ENCODE data around the gene OSBPL7. TPM values are rescaled to one million over a fixed set of nuclear protein-coding genes. Genes with fewer than 3 reads are reported as not detected.

OSBPL7 gene
- total and polyA plus RNA-seq, 2 donors (not counting 3 experiments of a cell fraction or from before 2014, with no cell fraction given) = 16.2 to 29.1 TPM

DNA sequence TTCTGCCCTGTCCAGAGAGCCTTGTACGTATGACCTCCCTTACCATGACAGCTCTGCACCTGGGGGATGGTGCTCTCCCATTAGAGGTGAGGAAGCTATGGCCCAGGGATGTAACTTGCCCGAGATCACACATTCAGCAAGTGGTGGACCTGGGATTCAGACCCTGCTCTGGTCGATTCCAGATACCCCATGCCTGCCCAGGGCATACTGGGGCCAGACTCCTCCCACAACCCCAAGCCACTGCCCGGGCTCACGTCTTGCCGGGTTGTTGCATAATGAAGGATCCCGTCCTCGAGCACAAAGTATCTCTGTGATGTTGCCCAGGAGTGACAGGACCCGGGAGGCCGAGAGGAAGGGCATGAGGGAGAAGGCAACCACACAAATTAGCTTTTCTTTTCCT lies 2.1 kb downstream of the OSBPL7 start:
- POLR2A ChIA-PET = no interaction called here
- no peak for TF ChIP-seq POLR2AphosphoS5 (IDR thresholded peaks at IDR 0.05; ENCODE audit: insufficient read depth, low read depth, low read length)
- TF ChIP-seq, protein P1, sequence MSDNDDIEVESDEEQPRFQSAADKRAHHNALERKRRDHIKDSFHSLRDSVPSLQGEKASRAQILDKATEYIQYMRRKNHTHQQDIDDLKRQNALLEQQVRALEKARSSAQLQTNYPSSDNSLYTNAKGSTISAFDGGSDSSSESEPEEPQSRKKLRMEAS (IDR thresholded peaks at IDR 0.05; ENCODE audit: insufficient read depth, insufficient read length) = no peak

DNA sequence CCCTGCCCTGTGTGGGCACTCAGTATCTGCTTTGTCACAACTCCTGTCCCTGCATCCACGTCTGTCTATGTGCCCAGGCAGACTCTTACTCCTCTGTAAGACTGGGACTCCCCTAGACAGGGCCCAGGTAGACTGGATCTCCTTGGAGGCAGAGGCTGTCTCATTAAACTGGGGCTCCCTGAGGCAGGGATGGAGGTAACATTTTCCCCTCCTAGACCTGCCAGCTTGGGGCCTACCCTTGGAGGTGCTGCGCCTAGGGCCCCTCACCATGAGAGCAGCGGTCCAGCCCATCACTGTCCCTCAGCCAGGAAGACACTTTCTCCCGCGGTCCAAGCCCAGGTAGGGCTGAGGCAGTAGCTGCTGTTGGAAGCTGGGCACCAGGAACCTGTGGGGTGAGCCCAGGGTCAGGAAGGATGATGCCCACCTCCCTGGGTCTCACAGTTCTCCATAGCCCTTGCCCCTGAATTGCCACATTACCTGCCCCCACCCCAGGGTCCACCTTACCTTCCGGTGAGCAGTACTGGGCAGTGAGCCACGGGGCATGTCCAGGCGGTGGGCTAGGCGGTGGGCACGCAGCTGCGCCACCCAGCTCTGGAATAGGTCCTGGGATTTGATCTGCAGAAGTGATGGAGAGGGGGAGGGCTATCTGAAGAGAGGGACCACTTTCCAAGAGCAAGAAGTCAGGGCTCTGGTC lies 3.4 kb downstream of the OSBPL7 start:
- FAIRE-seq (no peak), DNase-seq (ENCODE audit: low read depth, low spot score) (no peak)
- Histone ChIP-seq H3K27ac (ENCODE audit: insufficient read depth, low read depth, low read length) (no peak overlapping the region), H2AFZ (ENCODE audit: low read depth, low read length) (no peak overlapping the region), H3K9me1 (replicated peaks; ENCODE audit: control insufficient read depth, extremely low read depth, insufficient read depth, low read length) (no peaks in the 10 kb centered on the region), H3K4me1 (ENCODE audit: control insufficient read depth, extremely low read depth, insufficient read depth, low read length) (peaks cover 17% of the 10 kb centered on the region), H3K9ac (replicated peaks; ENCODE audit: extremely low read depth, insufficient read depth, low read length) (no peak overlapping the region), H4K20me1 (replicated peaks; ENCODE audit: control insufficient read depth, extremely low read depth, insufficient read depth, low read length) (no peaks in the 10 kb centered on the region), H3K36me3 (ENCODE audit: control insufficient read depth in 2 of 2, extremely low read depth in 1 of 2, insufficient read depth in 2 of 2, low read length in 2 of 2) (peaks cover 3 to 43% of the 10 kb centered on the region in 2 experiments), H3K79me2 (ENCODE audit: control insufficient read depth, insufficient read depth, low read length) (peaks cover 9% of the 10 kb centered on the region), H3K4me2 (ENCODE audit: insufficient read depth, low read length) (no peak overlapping the region), H3K9me3 (replicated peaks; ENCODE audit: control insufficient read depth, insufficient read depth, low read length) (no peaks in the 10 kb centered on the region), H3K4me3 (replicated peaks in 1 of 3; ENCODE audit: insufficient read depth in 1 of 3, low read depth in 1 of 3, low read length in 3 of 3) (no peak overlapping the region), H3K27me3 (ENCODE audit: control insufficient read depth in 2 of 2, insufficient read depth in 2 of 2, low read length in 2 of 2) (no peaks in the 10 kb centered on the region)
- ChIA-PET POLR2A (no interaction called here), CTCF (no interaction called here)
- intact Hi-C loops (cut with micrococcal nuclease) (no loop called here), dilution Hi-C loops (cut with MboI; ENCODE audit: extremely low pct_ligation_motif_present, low sequenced_read_pairs) (no loop called here)
- TF ChIP-seq FOS (IDR thresholded peaks at IDR 0.05; ENCODE audit: borderline replicate concordance, insufficient read depth, low read length) (no peak), JUN (IDR thresholded peaks at IDR 0.05; ENCODE audit: borderline replicate concordance, insufficient read depth, insufficient read length, low read depth) (no peak), MYC (IDR thresholded peaks at IDR 0.05; ENCODE audit: low read depth, low read length) (no peak), POLR2AphosphoS5 (IDR thresholded peaks at IDR 0.05; ENCODE audit: insufficient read depth, low read depth, low read length) (no peak), EZH2 (IDR thresholded peaks at IDR 0.05; ENCODE audit: borderline replicate concordance, low read depth, low read length, severe bottlenecking) (no peak), POLR2A (IDR thresholded peaks at IDR 0.05; ENCODE audit: low read depth, low read length) (no peak), GATA2 (IDR thresholded peaks at IDR 0.05; ENCODE audit: insufficient read depth, insufficient read length, low read depth, low read length) (no peak)
- TF ChIP-seq, protein P2, sequence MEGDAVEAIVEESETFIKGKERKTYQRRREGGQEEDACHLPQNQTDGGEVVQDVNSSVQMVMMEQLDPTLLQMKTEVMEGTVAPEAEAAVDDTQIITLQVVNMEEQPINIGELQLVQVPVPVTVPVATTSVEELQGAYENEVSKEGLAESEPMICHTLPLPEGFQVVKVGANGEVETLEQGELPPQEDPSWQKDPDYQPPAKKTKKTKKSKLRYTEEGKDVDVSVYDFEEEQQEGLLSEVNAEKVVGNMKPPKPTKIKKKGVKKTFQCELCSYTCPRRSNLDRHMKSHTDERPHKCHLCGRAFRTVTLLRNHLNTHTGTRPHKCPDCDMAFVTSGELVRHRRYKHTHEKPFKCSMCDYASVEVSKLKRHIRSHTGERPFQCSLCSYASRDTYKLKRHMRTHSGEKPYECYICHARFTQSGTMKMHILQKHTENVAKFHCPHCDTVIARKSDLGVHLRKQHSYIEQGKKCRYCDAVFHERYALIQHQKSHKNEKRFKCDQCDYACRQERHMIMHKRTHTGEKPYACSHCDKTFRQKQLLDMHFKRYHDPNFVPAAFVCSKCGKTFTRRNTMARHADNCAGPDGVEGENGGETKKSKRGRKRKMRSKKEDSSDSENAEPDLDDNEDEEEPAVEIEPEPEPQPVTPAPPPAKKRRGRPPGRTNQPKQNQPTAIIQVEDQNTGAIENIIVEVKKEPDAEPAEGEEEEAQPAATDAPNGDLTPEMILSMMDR (IDR thresholded peaks at IDR 0.05; ENCODE audit: extremely low read depth in 1 of 2, insufficient read depth in 1 of 2, low read depth in 1 of 2, low read length in 2 of 2) = no peak
- TF ChIP-seq, protein P1 (IDR thresholded peaks at IDR 0.05; ENCODE audit: insufficient read depth, insufficient read length) = no peak
- no TSS peak for BruUV-seq (replicated peaks)

More for the DNA sequence above, 2.1 kb downstream of the OSBPL7 start:
- Histone ChIP-seq H3K27me3 (ENCODE audit: control insufficient read depth in 2 of 2, insufficient read depth in 2 of 2, low read length in 2 of 2) (no peaks in the 10 kb centered on the region), H3K79me2 (ENCODE audit: control insufficient read depth, insufficient read depth, low read length) (peaks cover 9% of the 10 kb centered on the region), H3K9me1 (replicated peaks; ENCODE audit: control insufficient read depth, extremely low read depth, insufficient read depth, low read length) (no peaks in the 10 kb centered on the region), H3K4me3 (replicated peaks in 1 of 3; ENCODE audit: insufficient read depth in 1 of 3, low read depth in 1 of 3, low read length in 3 of 3) (no peak overlapping the region), H3K9me3 (replicated peaks; ENCODE audit: control insufficient read depth, insufficient read depth, low read length) (no peaks in the 10 kb centered on the region), H2AFZ (ENCODE audit: low read depth, low read length) (no peak overlapping the region), H3K4me1 (ENCODE audit: control insufficient read depth, extremely low read depth, insufficient read depth, low read length) (peaks cover 17% of the 10 kb centered on the region), H3K4me2 (ENCODE audit: insufficient read depth, low read length) (no peak overlapping the region), H4K20me1 (replicated peaks; ENCODE audit: control insufficient read depth, extremely low read depth, insufficient read depth, low read length) (no peaks in the 10 kb centered on the region), H3K9ac (replicated peaks; ENCODE audit: extremely low read depth, insufficient read depth, low read length) (no peak overlapping the region), H3K36me3 (ENCODE audit: control insufficient read depth in 2 of 2, extremely low read depth in 1 of 2, insufficient read depth in 2 of 2, low read length in 2 of 2) (peaks cover 3 to 42% of the 10 kb centered on the region in 2 experiments), H3K27ac (ENCODE audit: insufficient read depth, low read depth, low read length) (no peak overlapping the region)
- DNase-seq (ENCODE audit: low read depth, low spot score) (no peak), FAIRE-seq (no peak)
- no TSS peak for BruUV-seq (replicated peaks)
- dilution Hi-C loops (cut with MboI; ENCODE audit: extremely low pct_ligation_motif_present, low sequenced_read_pairs) = no loop called here
- CTCF ChIA-PET = no interaction called here
- intact Hi-C loops (cut with micrococcal nuclease) = no loop called here
